ENCODE results near the gene TRPM6.

The TRPM6 gene

DNA sequence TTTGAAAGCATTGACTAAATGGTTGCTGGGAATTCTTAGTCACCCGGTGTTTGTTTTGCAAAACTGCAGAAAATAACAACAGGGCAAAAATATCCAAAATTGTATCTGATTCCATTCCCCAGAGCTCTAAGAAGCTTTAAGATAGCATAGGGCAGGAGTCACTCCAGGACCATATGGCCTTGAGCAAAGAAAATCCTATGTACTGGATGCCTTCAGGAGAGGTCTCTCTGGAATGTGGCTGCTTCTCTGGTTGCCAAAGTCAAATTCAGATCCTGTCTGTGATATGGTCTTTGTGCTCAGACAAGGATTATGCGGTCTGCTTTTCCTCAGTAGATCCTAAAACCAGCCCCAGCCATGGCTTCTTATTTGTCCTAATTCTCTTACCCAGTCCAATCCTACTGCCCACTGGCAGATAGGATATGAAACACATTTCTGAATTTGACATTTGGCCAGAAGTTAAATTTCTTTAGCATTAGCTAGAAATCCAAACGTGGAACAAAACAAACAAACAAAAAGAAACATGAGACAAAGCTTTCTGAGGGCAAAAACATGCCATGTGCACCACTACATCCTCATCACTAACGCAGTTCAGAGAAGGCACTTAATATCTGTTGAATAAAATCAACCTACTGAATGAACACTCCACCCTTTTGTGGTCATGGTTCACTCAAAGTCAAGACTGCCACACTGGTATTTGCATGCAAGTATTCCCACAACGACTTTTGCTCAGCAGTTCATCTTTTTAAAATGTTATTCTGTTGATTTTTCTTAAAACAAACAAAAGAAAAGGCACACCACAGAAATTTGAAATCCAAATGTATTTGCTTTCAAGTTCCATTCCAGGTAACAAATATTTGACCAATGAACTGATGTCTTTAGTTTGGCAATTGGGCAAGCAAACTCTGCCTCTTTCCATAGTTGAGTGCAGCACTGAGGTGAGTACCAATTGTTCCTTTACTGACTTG, 165.7 kb downstream of the TRPM6 start:
- DNase-seq (ENCODE audit: low spot score), result no peak

DNA sequence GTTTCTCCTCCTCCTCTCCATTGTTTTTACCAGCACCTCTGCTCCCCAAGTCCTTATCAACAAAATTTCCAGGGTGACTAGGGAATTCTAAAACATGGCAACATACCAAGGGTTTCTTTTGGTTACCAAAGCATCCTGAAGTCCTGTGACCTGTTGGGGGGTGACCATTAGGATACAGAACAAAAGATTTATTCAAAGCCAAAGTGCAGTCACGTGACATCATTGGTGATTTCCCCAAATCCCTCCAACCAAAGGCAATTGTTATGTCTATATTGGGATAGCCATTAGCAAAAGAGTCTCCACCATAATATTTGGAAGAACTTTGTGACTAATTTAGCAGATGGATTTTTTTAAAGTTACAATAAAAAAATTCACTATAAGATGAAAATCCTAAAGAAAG, 168.4 kb downstream of the TRPM6 start:
- no peak for DNase-seq (ENCODE audit: low spot score)

GRCh38 chr9:74718709-74719108, 169.0 kb downstream of the TRPM6 start:
- DNase-seq (ENCODE audit: low spot score), result no peak

GRCh38 chr9:74711341-74711740, 176.4 kb downstream of the TRPM6 start:
- no peak for DNase-seq (ENCODE audit: low spot score)

DNA sequence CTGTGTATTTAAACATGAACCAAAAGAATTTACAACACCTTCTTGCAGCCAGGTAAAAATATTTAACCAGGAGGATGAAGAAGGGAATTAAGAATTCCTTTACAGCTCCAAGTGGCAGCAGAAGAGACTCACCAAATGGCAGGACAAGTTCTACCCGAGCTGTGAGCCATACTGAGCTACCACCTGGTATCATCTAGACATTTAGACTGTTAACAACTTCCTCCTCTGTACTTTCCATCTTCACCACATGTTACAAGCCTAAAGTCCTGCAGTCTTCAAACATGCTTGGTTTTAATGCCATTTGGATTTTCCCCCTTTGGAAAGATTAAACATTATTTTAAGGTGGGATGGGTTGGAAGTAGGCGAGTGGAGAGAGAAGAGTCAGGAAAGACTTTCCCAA, 190.2 kb downstream of the TRPM6 start:
- no peak for DNase-seq (ENCODE audit: low spot score)

GRCh38 chr9:74696520-74696919, 191.2 kb downstream of the TRPM6 start:
- DNase-seq (ENCODE audit: low spot score), result no peak

DNA sequence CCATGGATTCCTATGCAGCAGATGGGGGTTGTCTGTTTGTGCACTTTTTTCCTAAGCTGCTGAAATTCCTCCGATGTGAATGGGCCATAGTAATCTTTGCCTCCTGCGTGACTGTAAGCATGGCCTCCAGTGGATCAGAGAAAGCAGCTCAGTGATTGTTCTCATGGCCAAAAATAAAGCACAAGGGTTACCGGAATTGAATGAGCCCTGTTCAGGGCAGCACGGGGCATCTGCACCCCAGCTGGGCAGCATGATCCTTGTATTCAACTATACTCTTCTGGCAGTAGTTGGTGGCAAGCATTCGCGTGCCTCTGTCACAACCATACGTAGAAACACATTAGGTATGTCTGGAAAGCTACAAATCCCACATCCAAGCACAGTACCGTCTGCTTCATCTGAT, 196.7 kb downstream of the TRPM6 start:
- no peak for DNase-seq (ENCODE audit: low spot score)

GRCh38 chr9:74683322-74683721, 204.4 kb downstream of the TRPM6 start:
- DNase-seq (ENCODE audit: low spot score), result no peak

GRCh38 chr9:74681906-74682305, 205.8 kb downstream of the TRPM6 start:
- no peak for DNase-seq (ENCODE audit: low spot score)

GRCh38 chr9:74674077-74674476, 213.6 kb downstream of the TRPM6 start:
- DNase-seq (ENCODE audit: low spot score), result no peak
